PC-9 (cell line): ENCODE results near the gene MTMR10.

Experiments used
- CTCF ChIP-seq: fragments of 200-600 bp; sonication (generic); conservative IDR thresholded peaks from 2 replicates; pipeline ENCODE4 v1.6.1; 2017; ENCODE audit warnings: mixed run types, antibody characterized with exemption, mild to moderate bottlenecking, moderate library complexity
- EZH2 ChIP-seq: fragments of 200-600 bp; sonication (generic); IDR thresholded peaks from 2 replicates; pipeline ENCODE4 v1.8.0; 2017; ENCODE audit warnings: antibody characterized with exemption, low read depth

- TF ChIP-seq CTCF (no peak), EZH2 (no peak)
These were observed 1.4 kb downstream of the MTMR10 start for GRCh38 chr15:30990036-30990435.
